ENCODE data around the gene SERTAD1. TPM values are rescaled to one million over a fixed set of nuclear protein-coding genes. Genes with fewer than 3 reads are reported as not detected.

SERTAD1 gene
- total RNA-seq, 1 donor from 2014 or later: 14.2 TPM

DNA sequence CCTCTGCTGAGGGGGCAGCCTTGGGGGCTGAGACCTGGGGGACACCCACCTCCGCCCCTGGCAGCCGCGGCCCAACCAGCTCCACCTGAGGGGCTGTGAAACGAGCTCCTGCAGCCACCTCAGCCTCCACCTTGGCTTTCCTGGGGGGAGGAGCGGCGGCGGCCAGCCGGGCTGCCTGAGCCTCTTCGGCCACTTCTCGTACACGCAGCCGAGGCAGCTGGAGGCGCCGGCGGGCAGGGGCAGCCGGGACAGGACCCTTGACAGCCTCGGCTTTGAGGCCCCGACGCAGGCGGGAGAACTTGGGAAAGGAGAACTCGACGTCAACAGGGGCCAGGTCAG is 28.3 kb downstream of the SERTAD1 start:
- H3K4me1 ChIP-seq: peaks cover 13% of the 10 kb centered on the region
- no peak overlapping the region for H3K27ac ChIP-seq
- no peaks in the 10 kb centered on the region for H3K27me3 ChIP-seq
- H3K4me3 ChIP-seq: no peak overlapping the region
- intact Hi-C loops (cut with DNase I): no loop called here
- no peaks in the 10 kb centered on the region for H3K36me3 ChIP-seq
- no peak for TF ChIP-seq POLR2A (IDR thresholded peaks at IDR 0.05)
- H3K9me3 ChIP-seq: no peaks in the 10 kb centered on the region
- no peak for DNase-seq (ENCODE audit: extremely low spot score in 2 of 2)

DNA sequence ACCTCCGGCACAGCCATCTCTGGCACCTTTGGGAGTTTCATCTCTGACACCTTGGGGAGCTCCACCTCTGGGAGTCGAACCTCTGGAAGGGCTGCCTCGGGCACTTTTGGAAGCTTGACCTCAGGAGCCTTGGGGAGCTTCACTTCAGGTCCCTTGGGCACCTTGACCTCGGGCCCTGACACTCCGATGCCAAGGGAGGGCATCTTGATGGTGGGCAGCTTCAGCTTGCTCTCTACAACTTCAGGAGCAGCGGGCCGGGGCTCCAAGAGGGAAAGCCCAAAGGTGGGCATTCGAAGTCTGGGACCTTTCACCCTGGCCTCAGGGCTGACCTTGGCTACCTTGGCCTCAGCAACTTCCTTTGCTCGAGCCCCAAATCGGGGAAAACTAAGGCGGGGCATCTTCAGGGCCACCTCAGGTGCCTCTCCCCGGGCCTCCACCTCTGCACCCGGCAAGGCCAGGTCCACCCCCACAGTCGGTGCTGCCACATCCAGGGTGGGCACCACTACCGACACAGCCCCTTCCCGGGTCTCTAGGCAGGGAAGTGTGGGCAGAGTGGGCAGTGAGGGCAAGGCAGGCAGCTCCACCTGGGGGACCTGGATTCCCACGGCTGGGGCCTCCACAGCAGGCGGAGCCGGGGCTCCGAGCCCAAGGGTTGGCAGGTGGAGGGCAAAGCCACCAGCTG is 28.8 kb downstream of the SERTAD1 start:
- Histone ChIP-seq H3K4me3 (no peak overlapping the region), H3K4me1 (peaks cover 13% of the 10 kb centered on the region), H3K27me3 (no peaks in the 10 kb centered on the region), H3K36me3 (no peaks in the 10 kb centered on the region), H3K9me3 (no peaks in the 10 kb centered on the region), H3K27ac (no peak overlapping the region)
- TF ChIP-seq POLR2AphosphoS5 (IDR thresholded peaks at IDR 0.05; ENCODE audit: insufficient read depth in 1 of 2, low read depth in 1 of 2) (no peak), POLR2A (IDR thresholded peaks at IDR 0.05) (no peak)
- TF ChIP-seq, protein P1, sequence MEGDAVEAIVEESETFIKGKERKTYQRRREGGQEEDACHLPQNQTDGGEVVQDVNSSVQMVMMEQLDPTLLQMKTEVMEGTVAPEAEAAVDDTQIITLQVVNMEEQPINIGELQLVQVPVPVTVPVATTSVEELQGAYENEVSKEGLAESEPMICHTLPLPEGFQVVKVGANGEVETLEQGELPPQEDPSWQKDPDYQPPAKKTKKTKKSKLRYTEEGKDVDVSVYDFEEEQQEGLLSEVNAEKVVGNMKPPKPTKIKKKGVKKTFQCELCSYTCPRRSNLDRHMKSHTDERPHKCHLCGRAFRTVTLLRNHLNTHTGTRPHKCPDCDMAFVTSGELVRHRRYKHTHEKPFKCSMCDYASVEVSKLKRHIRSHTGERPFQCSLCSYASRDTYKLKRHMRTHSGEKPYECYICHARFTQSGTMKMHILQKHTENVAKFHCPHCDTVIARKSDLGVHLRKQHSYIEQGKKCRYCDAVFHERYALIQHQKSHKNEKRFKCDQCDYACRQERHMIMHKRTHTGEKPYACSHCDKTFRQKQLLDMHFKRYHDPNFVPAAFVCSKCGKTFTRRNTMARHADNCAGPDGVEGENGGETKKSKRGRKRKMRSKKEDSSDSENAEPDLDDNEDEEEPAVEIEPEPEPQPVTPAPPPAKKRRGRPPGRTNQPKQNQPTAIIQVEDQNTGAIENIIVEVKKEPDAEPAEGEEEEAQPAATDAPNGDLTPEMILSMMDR (IDR thresholded peaks at IDR 0.05): no peak
- intact Hi-C loops (cut with DNase I): no loop called here
- DNase-seq (ENCODE audit: extremely low spot score in 2 of 2): no peak

DNA sequence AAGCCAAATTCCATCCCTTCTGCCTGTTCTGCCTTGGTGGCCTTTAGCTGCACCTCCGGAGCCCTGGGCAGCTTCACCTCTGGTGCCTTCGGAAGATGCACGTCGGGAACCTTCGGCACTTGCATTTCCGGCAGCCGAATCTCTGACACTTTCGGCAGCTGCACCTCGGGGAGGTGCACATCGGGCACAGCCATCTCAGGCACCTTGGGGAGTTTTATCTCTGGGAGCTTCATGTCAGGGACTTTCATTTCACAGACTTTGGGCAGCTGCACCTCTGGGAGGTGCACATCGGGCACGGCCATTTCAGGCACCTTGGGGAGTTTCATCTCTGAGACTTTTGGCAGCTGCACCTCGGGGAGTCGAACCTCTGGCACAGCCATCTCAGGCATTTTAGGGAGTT is 29.8 kb downstream of the SERTAD1 start:
- no peak for DNase-seq (ENCODE audit: extremely low spot score in 2 of 2)
- no peaks in the 10 kb centered on the region for H3K27me3 ChIP-seq
- peaks cover 13% of the 10 kb centered on the region for H3K4me1 ChIP-seq
- TF ChIP-seq POLR2A (IDR thresholded peaks at IDR 0.05): no peak
- TF ChIP-seq, protein P1 (IDR thresholded peaks at IDR 0.05): no peak
- intact Hi-C loops (cut with DNase I): no loop called here
- no peak overlapping the region for H3K27ac ChIP-seq
- H3K36me3 ChIP-seq: no peaks in the 10 kb centered on the region
- no peaks in the 10 kb centered on the region for H3K9me3 ChIP-seq
- no peak overlapping the region for H3K4me3 ChIP-seq

DNA sequence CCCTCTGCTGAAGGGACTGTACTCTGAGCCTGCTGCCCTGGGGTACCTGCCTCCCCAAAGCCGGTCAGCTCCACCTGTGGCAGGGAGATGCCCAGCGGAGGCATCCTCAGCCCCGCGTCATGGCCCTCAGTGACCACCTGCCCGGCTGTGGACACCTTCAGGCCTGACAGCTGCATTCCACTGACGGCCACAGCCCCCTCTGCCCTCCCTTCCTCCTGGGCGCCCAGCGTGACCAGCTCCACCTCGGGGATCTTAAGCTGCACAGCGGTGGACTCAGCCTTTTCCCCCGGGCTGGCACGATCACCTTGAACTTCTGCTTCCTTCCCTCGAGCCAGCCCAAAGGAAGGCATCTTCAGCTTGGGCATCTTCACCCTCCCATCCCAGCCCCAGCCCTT is 31.0 kb downstream of the SERTAD1 start:
- Histone ChIP-seq H3K36me3 (no peaks in the 10 kb centered on the region), H3K9me3 (no peaks in the 10 kb centered on the region), H3K4me3 (no peak overlapping the region), H3K27ac (no peak overlapping the region), H3K4me1 (peaks cover 13% of the 10 kb centered on the region), H3K27me3 (no peaks in the 10 kb centered on the region)
- TF ChIP-seq, protein P1 (IDR thresholded peaks at IDR 0.05): no peak
- no peak for TF ChIP-seq POLR2A (IDR thresholded peaks at IDR 0.05)
- TF ChIP-seq POLR2AphosphoS5 (IDR thresholded peaks at IDR 0.05; ENCODE audit: insufficient read depth in 1 of 2, low read depth in 1 of 2): no peak
- no peak for DNase-seq (ENCODE audit: extremely low spot score in 2 of 2)
- intact Hi-C loops (cut with DNase I): no loop called here

DNA sequence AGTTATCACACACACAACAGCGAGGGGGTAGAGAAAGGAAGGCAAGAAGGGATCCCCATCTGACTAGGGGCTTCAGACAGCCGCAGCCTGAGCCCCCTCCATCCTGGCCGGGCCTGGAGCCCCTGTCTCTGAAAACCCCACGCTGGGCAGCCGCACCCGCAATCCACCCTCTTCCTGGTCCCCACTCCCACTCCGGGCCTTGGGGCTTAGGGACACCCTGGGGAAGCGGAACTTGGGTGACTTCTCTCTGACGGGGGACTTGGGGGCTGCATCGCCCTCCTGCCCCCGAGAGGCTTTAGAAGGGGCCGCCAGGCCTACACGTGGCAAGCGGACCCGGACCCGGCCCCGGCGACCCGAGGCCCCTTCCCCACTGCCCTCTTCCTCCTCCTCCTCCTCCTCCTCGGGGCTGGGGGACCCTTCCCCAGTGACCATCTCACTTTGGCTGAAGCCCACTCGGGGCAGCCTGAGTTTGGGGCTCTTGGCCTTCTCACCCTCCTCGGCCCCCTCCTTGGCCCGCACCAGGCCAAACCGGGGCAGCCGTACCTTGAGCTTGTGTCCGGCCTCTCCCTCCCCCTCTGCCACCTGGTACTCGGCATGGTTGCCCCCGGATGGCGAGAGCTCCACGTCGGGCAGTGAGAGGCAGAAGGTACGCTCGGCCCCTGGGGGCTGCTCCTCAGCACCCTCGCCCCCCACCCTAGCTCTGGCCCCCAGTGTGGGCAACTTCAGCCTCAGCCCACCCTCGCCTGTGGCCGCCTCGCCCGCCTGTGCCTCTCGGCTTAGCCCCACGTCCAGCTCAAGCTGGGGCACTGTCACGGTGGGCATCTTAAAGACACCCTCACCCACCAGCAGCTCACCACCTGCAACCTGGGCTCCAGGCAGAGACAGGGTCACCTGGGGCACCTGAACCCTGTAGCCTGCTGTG is 31.6 kb downstream of the SERTAD1 start:
- H3K27me3 ChIP-seq: no peaks in the 10 kb centered on the region
- intact Hi-C loops (cut with DNase I): no loop called here
- TF ChIP-seq, protein P1 (IDR thresholded peaks at IDR 0.05): no peak
- TF ChIP-seq POLR2A (IDR thresholded peaks at IDR 0.05) (no peak), POLR2AphosphoS5 (IDR thresholded peaks at IDR 0.05; ENCODE audit: insufficient read depth in 1 of 2, low read depth in 1 of 2) (no peak)
- no peak for DNase-seq (ENCODE audit: extremely low spot score in 2 of 2)
- no peaks in the 10 kb centered on the region for H3K9me3 ChIP-seq
- no peak overlapping the region for H3K4me3 ChIP-seq
- H3K36me3 ChIP-seq: no peaks in the 10 kb centered on the region
- H3K27ac ChIP-seq: no peak overlapping the region
- H3K4me1 ChIP-seq: peaks cover 11% of the 10 kb centered on the region

All from vagina (tissue), 2 donors.